Stimulated activated CD4-positive, alpha-beta T cell treated with anti-CD3 and anti-CD28 coated beads, Interleukin-15, amount 100 ng/mL, for 1 hour (primary cell): ENCODE data around the gene PPP1R14C.

Experiments
- DNase-seq, 2 donors: peaks; one replicate each; pipeline ENCODE4 v3.0.0-alpha.2; 2020; ENCODE audit warnings: low read depth in 1 of 2, low spot score in 1 of 2

PPP1R14C gene

GRCh38 chr6:150189122-150189521 lies 46.3 kb downstream of the PPP1R14C start:
- no peak for DNase-seq

- DNase-seq, result no peak
Measured at GRCh38 chr6:150191809-150192208, 49.0 kb downstream of the PPP1R14C start.

GRCh38 chr6:150194195-150194594 lies 51.4 kb downstream of the PPP1R14C start:
- DNase-seq, result no peak

GRCh38 chr6:150195996-150196417 lies 53.2 kb downstream of the PPP1R14C start:
- no peak for DNase-seq

- DNase-seq, result no peak
Measured at GRCh38 chr6:150196942-150197745, 54.3 kb downstream of the PPP1R14C start.

GRCh38 chr6:150198532-150198931 lies 55.7 kb downstream of the PPP1R14C start:
- no peak for DNase-seq

- DNase-seq, result no peak
Measured at GRCh38 chr6:150199241-150199640, 56.4 kb downstream of the PPP1R14C start.

GRCh38 chr6:150200428-150201100 lies 57.7 kb downstream of the PPP1R14C start:
- no peak for DNase-seq

GRCh38 chr6:150201285-150201684 lies 58.4 kb downstream of the PPP1R14C start:
- no peak for DNase-seq

GRCh38 chr6:150201772-150202329 lies 59.0 kb downstream of the PPP1R14C start:
- no peak for DNase-seq

GRCh38 chr6:150202404-150202803 lies 59.6 kb downstream of the PPP1R14C start:
- no peak for DNase-seq

GRCh38 chr6:150202934-150203333 lies 60.1 kb downstream of the PPP1R14C start:
- no peak for DNase-seq

- no peak for DNase-seq
Measured at GRCh38 chr6:150203378-150203777, 60.5 kb downstream of the PPP1R14C start.

GRCh38 chr6:150203871-150204545 lies 61.2 kb downstream of the PPP1R14C start:
- no peak for DNase-seq

- DNase-seq, result no peak
Measured at GRCh38 chr6:150204705-150205472, 62.0 kb downstream of the PPP1R14C start.

- DNase-seq, result no peak
Measured at GRCh38 chr6:150207931-150208570, 65.2 kb downstream of the PPP1R14C start.

GRCh38 chr6:150208611-150209352 lies 65.9 kb downstream of the PPP1R14C start:
- DNase-seq, result no peak

GRCh38 chr6:150209415-150209814 lies 66.6 kb downstream of the PPP1R14C start:
- no peak for DNase-seq

- DNase-seq, result no peak
Measured at GRCh38 chr6:150211700-150212511, 69.1 kb downstream of the PPP1R14C start.
